HG03139 (cell line): ENCODE measurements around the gene SIGLEC6.

ENCODE experiments used
- ATAC-seq: cut with Tn5 transposase; IDR thresholded peaks from one replicate; pipeline ENCODE4 v1.9.1; 2021; ENCODE audit not compliant: unreplicated experiment

SIGLEC6 gene

DNA sequence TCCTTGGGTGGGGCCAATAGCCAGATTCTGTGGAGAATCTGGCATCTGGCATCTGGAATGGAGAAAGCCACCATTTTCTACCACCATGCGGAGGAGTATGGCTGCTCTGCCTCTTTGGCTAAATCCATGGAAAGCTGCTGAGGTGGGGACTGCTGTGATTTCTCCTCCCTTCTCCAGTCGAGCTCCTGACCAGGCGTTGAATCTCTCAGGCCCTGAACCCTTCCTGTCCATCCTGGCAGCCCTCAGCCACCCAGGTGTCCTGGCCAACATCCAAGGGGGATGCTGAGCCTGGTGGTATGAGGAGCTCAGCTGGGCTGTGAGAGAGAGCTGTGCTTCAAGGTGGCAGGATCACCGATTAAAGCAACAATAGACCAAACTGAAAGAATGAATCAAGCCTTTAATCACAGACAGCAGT lies 17.4 kb upstream of the SIGLEC6 start:
- no peak for ATAC-seq

DNA sequence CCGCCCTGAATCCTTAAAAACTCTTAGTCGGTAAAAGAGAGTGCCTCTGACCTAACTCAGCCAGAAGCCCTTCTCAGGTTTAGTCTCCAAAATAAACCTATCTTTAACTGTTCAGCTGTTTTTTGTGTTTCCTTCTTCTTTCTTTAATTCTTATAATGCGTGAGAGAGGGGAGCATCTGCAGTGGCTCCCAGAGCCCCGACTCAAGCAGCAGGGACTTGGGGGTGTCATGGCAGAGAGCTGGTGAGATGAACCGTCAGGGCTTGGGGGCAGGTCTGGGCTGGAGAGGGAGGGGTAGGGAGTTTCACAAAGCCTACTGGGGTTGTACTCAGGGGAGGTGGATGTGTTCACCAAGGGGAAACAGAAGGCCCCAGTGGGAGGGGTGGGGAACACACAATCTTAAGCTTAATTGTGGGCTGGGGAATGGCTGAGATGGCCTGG lies 16.8 kb upstream of the SIGLEC6 start:
- ATAC-seq, result no peak

DNA sequence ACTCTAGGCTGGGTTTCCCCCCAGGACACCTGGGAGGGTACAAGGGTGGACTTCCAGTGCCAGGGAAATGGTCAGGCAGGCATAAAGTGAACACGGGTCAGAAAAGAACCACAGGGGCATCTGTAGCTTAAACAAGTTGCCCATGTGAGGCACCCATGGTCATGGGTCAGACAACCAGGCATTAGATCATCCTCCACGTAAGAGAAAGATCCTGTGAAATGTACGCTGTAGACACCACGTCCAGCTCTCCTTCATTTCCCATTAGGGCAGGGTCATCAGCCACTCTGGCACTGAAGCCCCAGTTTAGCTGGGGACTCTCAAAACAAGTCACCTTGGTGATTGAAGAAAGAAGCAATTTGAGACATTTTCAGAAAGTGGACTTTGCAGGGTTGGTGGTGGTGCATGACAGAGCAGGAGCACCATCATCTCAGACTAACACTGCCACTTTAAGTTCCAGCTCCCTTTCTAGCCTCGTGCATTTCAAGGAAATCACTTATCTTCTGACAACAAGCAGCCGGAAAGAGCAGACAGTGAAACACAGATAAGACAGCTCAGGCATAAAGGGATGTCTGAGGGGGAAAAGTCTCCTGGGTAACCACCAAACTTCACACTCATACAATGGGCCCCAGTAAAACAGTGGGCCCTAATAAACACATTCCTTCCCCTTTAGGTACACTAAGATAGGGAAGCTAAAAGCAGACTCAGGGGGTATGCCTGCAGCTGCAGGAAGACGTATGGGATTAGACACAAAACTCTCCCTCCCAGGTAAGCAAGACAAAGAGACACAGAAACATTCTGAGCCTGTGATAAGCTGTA lies 16.1 kb upstream of the SIGLEC6 start:
- no peak for ATAC-seq

DNA sequence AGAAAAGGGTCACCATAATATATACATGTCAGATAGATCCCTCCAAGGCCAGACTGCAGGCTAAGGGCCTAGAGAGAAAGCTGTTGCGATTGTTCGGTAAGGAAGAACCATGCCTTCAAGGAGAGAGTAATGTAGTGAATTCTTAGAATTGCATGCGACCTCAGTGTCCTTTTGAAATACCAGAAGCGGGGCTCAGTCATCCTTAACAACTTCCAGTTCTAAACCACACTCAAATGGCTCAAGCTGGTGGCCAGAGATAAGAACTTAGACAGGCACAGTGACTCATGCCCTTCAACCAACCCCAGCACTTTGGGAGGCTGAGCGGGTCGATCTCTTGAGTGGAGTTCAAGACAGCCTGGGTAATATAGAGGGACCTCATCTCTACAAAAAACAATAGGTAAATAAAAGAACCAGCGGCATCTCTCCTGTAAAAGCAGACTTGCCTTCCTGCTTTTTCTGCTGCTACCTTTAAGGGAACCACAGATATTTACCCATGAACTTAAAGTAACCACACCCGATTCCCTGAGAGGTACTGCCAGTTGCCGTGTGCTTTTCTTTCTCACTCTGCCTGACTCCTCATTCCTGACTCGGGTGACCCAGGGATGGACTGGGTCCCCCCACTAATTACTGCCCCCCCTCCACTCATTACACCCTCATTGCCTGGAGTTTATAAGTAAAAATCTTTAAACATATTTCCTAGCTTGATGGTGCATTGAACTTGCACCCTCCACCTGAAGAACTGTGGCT lies 15.4 kb upstream of the SIGLEC6 start:
- ATAC-seq, result no peak

DNA sequence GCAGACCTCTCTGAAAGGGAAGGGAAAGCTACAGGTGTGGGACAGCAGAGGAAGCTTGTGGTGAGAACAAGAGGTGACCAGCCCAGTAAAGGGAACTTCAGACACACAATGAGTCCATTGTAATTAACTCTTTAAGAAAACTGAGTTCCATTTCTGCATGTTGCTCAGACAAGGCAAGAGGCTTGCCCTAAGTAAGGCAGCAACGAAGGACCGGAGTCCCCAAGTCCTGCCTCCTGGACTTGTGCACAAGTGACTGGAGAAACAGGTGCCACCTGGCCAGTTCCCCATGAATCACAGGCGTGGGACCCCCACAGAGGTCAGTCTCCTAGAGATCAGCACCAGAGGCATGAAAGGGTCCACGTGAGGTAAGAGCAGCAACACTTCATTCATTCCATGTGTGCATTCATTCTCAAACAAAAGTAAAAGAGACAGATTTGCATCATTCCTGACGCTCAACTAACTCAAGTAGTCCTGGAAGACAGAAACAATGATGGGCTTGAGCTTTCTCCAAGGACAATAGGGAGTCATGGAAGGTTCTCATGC lies 14.7 kb upstream of the SIGLEC6 start:
- ATAC-seq, result no peak

DNA sequence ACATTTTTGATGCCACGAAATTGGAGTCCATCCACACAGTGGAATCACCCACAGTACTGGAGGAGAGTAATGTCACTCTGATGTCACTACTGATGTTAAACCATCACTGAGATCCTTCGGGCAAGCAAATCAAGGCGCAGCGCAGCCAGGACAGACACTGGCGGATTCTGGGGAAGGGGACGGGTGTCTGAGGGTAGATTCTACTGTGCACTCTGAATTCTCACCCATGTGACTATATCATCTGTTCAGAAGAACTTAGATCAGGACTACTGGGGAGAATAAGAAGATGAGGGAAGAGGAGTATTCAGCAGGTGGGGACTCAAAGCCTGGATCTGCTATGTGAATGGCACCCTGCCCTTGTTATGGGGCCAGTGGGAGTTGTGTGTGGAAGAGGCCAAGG lies 12.6 kb upstream of the SIGLEC6 start:
- ATAC-seq, result no peak

DNA sequence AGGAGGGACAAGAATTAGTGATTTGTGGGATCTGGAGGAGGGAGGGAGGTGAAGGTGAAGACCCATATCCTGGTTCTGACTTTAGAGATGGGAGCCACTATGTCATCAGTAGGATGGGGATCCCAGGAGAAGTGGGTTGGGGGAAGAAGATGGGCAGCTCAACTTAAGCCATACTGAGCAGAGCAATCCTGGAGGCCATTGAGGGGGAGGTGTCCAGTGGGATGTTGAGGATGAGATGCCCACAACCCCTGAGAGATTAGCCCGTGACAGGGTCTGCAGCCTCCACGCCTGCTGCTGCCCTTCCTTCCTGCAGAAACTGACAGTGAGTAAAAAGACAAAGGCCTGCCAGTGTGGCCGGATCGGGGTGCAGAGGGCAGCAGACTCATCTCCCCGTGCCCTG lies 11.2 kb upstream of the SIGLEC6 start:
- ATAC-seq, result no peak

DNA sequence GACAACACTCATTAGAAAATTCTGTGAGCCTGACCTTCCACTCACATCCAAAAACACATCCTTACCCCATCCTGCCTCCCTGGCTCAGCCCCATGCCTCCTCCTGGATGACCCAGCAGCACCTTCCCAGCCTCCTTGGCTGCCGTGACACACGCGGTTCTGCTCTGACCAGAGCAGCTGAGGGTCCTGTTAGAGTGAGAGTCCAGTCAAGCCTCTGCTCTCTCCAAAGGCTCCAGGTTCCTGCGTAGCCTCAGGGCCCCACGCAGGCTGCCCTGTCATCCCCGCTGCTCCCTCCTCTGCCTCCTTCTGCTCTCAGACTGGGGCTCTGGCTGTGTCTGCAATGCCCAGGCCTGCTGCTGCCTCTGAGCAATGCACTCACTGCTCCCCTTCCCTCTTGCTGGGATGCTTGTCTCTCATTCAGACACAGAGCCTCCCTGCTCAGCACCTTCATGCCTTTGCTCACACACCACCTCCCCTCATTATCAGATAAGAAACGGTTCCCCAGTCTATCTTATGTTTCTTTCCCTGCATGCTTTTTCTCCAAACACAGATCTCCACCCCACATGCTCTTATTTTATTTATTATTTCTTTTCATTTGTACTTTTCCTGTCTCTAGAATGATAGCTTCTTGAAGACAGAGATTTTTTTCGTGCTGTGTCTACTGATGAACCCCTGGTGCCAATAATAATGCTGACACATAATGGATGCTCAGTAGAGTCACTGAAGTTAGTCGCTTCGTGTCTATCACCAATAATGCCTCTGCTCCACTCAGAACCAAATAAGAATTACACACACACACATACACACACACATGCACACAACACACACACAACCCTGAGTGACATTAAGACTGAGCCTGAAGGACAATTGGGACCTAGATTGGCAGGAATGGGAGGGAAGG lies 10.2 kb upstream of the SIGLEC6 start:
- ATAC-seq, result no peak

DNA sequence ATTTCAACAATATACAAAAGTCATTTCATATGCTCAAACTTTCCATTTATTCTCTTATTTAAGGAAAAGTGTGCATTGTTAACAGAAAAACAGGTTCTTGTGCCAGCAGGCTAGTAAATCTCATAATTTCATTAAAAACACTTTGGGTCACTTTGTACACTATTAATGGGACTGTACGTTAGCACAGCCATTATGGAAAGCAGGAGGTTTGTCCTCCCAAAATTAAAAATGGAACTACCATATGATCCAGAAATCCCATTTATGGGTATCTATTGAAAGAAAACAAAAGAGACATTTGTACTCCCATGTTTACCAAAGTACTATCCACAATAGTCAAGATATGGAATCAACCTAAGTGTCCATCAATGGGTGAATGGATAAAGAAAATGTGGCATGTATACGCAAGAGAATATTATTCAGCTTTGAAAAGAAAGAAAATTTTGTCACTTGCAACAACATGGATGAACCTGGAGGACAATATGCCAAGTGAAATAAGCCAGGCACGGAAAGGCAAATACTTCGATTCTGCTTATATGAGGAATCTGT lies 8.4 kb upstream of the SIGLEC6 start:
- no peak for ATAC-seq

DNA sequence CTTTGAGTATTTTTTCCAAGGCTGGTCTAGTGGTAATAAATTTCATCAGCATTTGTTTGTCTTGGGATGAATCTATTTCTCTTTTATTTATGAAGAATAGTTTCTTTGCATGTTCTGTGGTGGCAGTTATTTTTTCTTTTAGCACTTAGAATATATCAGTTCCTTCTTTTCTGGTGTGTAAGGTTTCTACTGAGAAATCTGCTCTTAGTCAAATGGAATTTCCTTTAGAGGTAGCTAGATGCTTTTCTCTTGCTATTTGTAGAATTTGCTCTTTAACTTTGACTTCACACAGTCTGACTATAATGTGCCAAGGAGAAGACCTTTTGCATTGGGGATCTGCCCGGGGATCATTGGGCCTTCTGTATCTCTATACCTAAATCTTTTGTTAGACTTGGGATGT lies 4.1 kb upstream of the SIGLEC6 start:
- no peak for ATAC-seq

DNA sequence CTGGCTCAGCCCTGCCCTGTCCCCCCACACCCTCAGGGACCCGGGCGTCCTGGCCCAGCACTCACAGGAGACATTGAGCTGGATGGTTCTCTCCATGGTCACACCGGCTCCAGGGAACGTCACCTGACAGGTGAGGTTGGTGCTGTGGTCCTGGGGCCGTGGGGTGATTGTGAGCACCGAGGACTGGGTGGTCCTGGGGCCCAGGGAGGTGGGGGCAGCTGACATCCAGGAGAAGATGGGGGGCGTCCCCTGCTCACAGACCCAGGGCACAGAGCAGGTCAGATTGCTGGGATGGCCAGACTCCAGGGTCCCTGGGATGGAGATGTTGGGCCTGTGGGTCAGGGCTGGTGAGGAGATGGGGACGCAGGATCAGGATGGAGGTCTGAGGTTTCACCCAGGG lies 854 bp downstream of the SIGLEC6 start:
- no peak for ATAC-seq

DNA sequence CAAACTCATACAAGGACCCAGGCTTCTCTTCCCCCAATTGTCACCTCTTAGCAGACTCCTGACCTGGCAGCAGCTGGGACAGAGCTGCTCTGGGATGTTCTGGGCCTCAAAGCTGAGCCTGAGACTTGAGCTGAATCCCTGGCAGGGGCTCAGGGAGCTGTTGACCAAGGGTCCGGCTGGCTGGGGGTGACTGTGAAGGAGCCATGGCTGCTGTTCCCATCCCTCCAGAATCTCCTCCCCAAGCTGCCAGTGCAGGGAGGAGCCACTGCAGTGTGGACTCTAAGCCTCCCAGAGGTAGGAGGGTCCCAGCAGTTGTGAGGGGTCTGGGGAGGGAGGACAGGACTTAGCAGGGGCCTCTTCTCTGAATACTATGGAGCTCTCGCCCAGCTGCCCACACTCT lies 2.2 kb downstream of the SIGLEC6 start:
- no peak for ATAC-seq

DNA sequence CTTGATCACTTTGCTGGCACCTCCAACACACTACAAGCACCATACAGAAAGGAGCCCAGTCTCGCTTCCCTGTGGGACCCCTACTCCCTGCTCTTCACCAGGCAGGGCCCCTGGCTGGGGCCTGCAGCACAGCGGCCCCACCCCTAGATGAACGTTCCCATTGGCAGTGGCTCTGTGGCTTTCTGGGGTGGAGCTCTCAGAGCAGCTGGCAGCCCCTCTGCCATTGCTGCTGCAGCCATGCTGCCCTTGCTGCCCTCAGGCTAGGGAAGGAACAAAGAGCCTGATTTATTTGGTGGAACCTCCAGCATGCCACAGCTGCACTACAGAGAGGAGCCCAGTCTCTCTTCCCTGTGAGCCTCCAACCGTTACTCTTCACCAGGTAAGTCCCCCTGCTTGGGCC lies 5.8 kb downstream of the SIGLEC6 start:
- ATAC-seq, result no peak

DNA sequence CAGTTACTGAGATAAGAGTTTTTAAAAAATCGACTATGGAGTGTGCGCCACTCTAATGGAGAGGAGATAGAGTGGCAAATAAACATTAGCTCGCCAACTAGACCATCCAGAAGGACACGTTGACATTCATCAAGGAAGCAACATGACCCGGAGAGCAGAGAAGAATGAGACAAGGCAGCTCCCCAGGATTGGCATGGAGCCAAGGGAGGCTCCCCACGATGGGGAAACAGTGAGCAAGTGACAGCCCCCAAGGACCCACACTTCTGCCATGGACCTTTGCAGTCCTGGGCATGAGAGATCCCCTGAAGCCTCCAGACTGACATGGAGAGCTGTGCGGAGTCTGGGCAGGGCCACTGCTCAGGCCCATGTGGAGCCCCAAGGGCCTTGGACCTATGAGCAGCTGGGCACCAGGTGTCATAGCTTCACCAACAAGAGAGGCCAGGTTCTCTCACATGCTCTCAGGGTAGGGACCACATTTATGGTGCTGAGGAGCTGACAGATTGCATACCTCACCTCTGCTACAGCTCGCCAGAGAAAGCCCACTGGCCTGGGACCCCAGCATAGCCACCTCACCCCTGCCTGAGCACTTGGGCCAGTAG lies 6.7 kb downstream of the SIGLEC6 start:
- ATAC-seq, result no peak

DNA sequence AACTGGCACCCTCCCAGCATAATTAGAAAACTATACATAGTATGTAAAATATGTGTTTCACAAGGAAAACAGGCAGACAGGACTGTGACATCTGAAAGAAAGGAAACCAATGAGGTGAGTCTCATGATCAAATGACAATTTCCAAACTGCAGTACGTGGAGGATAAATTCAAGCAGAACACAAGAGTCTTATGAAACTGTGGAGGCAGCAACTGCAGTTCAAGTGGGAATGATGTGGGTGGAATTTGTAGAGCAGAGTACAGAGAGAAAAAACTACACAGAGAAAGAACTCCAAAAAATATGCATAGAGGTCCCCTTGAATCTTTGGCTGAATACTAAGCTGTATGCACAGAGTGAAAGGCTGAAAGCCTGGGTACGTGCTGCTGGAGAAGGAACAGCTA lies 9.7 kb downstream of the SIGLEC6 start:
- ATAC-seq, result no peak

DNA sequence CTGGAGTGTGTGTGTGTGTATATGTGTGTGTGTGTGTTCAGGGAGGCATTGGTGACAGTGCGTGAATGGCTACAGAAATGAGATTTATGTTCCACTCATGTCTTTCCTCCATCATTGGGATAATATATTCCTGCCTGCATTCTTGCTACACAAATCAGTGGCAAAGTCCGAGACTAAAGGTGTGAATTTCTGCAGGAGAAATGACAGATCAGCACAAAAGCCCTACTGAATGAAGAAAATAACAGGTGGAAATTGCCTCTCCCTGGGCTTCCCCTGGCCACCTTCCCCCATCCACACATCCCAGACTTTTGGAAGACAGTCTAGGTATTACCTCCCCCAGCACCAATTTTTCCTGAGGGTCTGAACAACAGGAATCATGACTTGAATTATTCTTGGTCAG lies 10.1 kb downstream of the SIGLEC6 start:
- ATAC-seq, result no peak

DNA sequence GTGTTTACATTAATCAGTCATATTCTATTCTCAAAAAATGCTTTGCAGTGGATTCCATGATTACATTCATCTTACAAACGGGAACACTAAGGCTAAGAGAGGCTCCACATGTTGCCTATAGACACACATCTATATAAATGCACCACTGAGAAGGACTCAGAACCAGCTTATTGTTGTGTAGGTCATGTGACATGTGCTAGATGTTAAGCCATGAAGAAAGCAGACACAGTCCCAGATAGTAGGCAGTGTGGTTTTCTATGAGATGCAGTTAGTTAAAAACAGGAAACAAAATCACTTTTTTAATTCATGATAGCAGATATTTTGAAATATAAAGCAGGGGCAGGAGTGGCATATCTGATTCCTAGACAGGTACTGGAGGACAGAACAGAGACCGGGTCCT lies 10.7 kb downstream of the SIGLEC6 start:
- ATAC-seq, result no peak

DNA sequence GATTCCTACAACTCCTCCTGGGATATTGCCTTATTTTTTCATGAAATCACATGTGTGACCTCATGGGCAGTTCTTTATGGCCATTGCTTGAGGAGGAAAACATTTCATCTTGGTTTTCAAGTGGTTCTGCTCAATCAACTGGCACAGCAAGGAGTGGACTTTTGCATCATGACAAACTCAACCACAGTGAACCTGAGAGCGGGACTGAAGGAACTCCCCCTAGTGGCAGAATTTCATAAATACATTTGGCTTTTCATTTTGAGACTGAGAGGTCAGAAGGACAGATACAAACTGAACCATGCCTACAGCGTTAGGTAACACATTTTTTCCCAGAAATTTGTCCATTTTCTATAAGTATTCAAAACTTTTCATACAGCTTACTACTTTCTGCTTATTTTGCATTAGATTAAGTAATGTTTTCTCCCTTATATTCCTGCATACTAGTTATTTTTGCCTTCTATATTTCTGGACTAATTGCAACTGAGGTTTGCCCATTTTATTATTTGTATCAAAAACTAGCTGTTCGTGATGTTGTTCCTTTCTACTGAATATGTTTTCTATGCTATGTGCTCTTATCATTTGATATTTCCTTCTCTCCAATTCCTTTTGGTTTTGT lies 16.5 kb downstream of the SIGLEC6 start:
- ATAC-seq, result no peak

DNA sequence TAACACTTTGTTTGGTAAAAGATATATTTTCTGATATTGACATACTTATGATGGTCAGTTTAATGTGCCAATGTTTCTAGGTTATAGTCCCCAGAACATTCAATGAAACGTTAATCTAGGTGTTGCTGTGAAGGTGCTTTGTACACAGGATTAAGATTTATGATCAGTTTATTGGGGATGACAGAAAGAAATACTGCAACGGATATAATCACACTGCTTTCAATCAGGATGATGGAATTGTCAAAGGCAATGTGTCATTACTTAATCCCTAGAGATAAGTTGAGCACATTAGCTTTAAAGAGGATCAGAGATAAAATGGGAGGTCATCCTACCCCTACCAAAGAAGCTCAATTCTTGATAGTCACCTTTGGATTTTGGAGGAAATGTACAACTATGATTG lies 17.5 kb downstream of the SIGLEC6 start:
- ATAC-seq, result no peak

DNA sequence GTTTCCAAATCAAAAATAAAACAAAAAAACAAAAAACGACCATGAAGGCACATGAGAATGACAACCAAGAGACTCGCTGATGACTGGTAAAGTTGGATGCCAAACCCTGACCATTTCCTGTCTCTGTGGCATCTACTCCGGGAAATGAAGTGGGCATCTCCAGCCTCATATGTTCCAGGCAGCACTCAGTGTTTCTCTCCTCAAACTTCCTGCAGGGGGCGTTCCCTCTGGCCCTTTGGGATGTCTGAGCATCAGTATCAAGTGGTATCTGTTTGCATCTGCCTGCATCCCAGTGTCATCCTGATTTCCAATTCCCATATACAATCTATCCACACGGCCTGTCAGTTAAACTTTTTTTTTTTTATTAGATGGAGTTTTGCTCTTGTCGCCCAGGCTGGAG lies 20.1 kb downstream of the SIGLEC6 start:
- no peak for ATAC-seq
